Fibroblast of pulmonary artery (primary cell): ENCODE results near the gene SORBS2.

Experiments
- DNase-seq: peaks from one replicate; pipeline ENCODE4 v3.0.0-alpha.2; 2010; ENCODE audit warnings: low read depth
- H3K4me3 ChIP-seq: replicated peaks from 2 replicates; pipeline ENCODE4 v1.5.1; 2011; ENCODE audit warnings: low read depth, mild to moderate bottlenecking, control low read depth, low read length, moderate library complexity
- TF ChIP-seq, protein P1 (sequence below): IDR thresholded peaks from 2 replicates; pipeline ENCODE4 v1.5.1; 2011; ENCODE audit warnings: mild to moderate bottlenecking, control low read depth, low read length, inconsistent platforms; ENCODE audit errors: missing control alignments

SORBS2 gene

GRCh38 chr4:185637163-185637875 lies 174.7 kb downstream of the SORBS2 start:
- H3K4me3 ChIP-seq: no peak overlapping the region
- no peak for DNase-seq
- TF ChIP-seq, protein P1, sequence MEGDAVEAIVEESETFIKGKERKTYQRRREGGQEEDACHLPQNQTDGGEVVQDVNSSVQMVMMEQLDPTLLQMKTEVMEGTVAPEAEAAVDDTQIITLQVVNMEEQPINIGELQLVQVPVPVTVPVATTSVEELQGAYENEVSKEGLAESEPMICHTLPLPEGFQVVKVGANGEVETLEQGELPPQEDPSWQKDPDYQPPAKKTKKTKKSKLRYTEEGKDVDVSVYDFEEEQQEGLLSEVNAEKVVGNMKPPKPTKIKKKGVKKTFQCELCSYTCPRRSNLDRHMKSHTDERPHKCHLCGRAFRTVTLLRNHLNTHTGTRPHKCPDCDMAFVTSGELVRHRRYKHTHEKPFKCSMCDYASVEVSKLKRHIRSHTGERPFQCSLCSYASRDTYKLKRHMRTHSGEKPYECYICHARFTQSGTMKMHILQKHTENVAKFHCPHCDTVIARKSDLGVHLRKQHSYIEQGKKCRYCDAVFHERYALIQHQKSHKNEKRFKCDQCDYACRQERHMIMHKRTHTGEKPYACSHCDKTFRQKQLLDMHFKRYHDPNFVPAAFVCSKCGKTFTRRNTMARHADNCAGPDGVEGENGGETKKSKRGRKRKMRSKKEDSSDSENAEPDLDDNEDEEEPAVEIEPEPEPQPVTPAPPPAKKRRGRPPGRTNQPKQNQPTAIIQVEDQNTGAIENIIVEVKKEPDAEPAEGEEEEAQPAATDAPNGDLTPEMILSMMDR: no peak

GRCh38 chr4:185634066-185634652 lies 177.8 kb downstream of the SORBS2 start:
- H3K4me3 ChIP-seq: no peak overlapping the region
- peak; percentile 18 for DNase-seq
- TF ChIP-seq, protein P1: peak; percentile 57

GRCh38 chr4:185626798-185627197 lies 185.2 kb downstream of the SORBS2 start:
- TF ChIP-seq, protein P1: no peak
- no peak for DNase-seq
- H3K4me3 ChIP-seq: no peak overlapping the region

DNA sequence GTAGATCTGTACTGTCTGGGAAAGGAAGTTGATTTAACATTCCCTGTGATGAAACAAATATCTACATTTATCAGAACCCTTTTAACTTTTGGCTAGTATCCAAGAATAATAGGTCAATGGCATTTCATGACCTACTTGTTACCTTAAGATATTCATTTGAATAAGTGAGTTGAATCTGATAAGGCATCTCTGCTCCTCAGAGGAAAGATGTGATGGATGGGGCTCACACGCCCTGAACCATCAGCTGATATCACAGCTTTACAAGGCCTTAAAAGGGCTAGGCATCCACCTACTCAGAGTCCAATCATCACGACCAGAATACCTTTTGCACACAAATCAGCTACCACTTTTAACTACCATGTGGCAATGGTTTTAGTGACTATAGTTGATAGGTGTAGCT lies 186.5 kb downstream of the SORBS2 start:
- TF ChIP-seq, protein P1: no peak
- no peak for DNase-seq
- no peak overlapping the region for H3K4me3 ChIP-seq

- H3K4me3 ChIP-seq: no peak overlapping the region
- TF ChIP-seq, protein P1: no peak
- no peak for DNase-seq
These were observed 187.8 kb downstream of the SORBS2 start for GRCh38 chr4:185624259-185624589.

GRCh38 chr4:185623444-185624258 lies 188.3 kb downstream of the SORBS2 start:
- no peak for DNase-seq

More at GRCh38 chr4:185623444-185624258, 188.3 kb downstream of the SORBS2 start:
- TF ChIP-seq, protein P1: no peak
- no peak overlapping the region for H3K4me3 ChIP-seq
